IMR-90 (cell line): ENCODE measurements around the gene NEK6. TPM values are rescaled to one million over a fixed set of nuclear protein-coding genes. Genes with fewer than 3 reads are reported as not detected.

ENCODE experiments used
- ATAC-seq: fragments of 200-7000 bp; cut with Tn5 transposase; 2 replicates; pipeline ENCODE4 v1.9.1; 2020; ENCODE audit warnings: low read depth, mild to moderate bottlenecking, moderate library complexity
- BruUV-seq: library from RNA; stranded (reverse); fragments of 400-500 nt; replicated peaks from 2 replicates; lab custom pipeline; 2021; lab: Mats Ljungman, UMichigan
- CTCF ChIA-PET: fragments of 300-600 bp; formaldehyde crosslinking; extraction: SDS; loops from one replicate; lab custom pipeline; 2021; ENCODE audit warnings: antibody characterized with exemption; lab: Yijun Ruan, JAX
- POLR2A ChIA-PET: fragments of 300-600 bp; sonication (Branson Sonifier 250); formaldehyde crosslinking; loops from one replicate; lab custom pipeline; 2022; ENCODE audit warnings: antibody characterized with exemption; ENCODE audit not compliant: unreplicated experiment; lab: Charles Lee
- DNase-seq: peaks from one replicate; pipeline ENCODE4 v3.0.0; 2013
- H2AFZ ChIP-seq: replicated peaks from 2 replicates; pipeline ENCODE3; 2013; ENCODE audit warnings: low read length, mild to moderate bottlenecking; ENCODE audit not compliant: poor library complexity
- H2AK5ac ChIP-seq: 2 replicates; pipeline ENCODE4 v1.6.1; 2013; ENCODE audit warnings: low read depth, low read length, inconsistent platforms
- H2AK9ac ChIP-seq: replicated peaks from 2 replicates; pipeline ENCODE3; 2013; ENCODE audit warnings: mild to moderate bottlenecking, low read depth, low read length, moderate library complexity; ENCODE audit not compliant: poor library complexity
- H2BK120ac ChIP-seq: 2 replicates; pipeline ENCODE4 v1.6.1; 2013; ENCODE audit warnings: low read depth, low read length, inconsistent platforms
- H2BK15ac ChIP-seq: 3 replicates; pipeline ENCODE4 v1.6.1; 2013; ENCODE audit warnings: low read depth, low read length, inconsistent platforms
- H2BK20ac ChIP-seq: 2 replicates; pipeline ENCODE4 v1.6.1; 2013; ENCODE audit warnings: low read depth, mild to moderate bottlenecking, inconsistent platforms, low read length, moderate library complexity
- H2BK5ac ChIP-seq: 2 replicates; pipeline ENCODE4 v1.6.1; 2013; ENCODE audit warnings: mild to moderate bottlenecking, low read depth, low read length, inconsistent platforms; ENCODE audit not compliant: poor library complexity, severe bottlenecking
- H3K14ac ChIP-seq: replicated peaks from 2 replicates; pipeline ENCODE4 v1.6.1; 2013; ENCODE audit warnings: low read depth, low read length, inconsistent platforms
- H3K18ac ChIP-seq: 2 replicates; pipeline ENCODE4 v1.6.1; 2013; ENCODE audit warnings: low read depth, low read length, control low read depth
- H3K23ac ChIP-seq: 2 replicates; pipeline ENCODE4 v1.6.1; 2013; ENCODE audit warnings: low read depth, low read length, inconsistent platforms
- H3K27ac ChIP-seq: 2 replicates; pipeline ENCODE4 v1.5.1; 2013; ENCODE audit warnings: mild to moderate bottlenecking, control low read depth, low read length; ENCODE audit not compliant: insufficient read depth
- H3K27me3 ChIP-seq: 2 replicates; pipeline ENCODE4 v1.6.1; 2013; ENCODE audit warnings: low read length; ENCODE audit not compliant: control insufficient read depth, insufficient read depth
- H3K36me3 ChIP-seq: 2 replicates; pipeline ENCODE4 v1.6.1; 2013; ENCODE audit warnings: low read length, mixed read lengths; ENCODE audit not compliant: control insufficient read depth, insufficient read depth
- H3K4ac ChIP-seq: 2 replicates; pipeline ENCODE4 v1.6.1; 2013; ENCODE audit warnings: low read depth, low read length, inconsistent platforms
- H3K4me1 ChIP-seq: 2 replicates; pipeline ENCODE4 v1.6.1; 2013; ENCODE audit warnings: low read length, mixed read lengths; ENCODE audit not compliant: control insufficient read depth, insufficient read depth
- H3K4me2 ChIP-seq: 2 replicates; pipeline ENCODE4 v1.6.1; 2013; ENCODE audit warnings: low read depth, mild to moderate bottlenecking, control low read depth, low read length, moderate library complexity
- H3K4me3 ChIP-seq: 2 replicates; pipeline ENCODE4 v1.5.1; 2013; ENCODE audit warnings: low read depth, mild to moderate bottlenecking, control low read depth, low read length, moderate library complexity; ENCODE audit not compliant: insufficient read depth
- H3K56ac ChIP-seq: 2 replicates; pipeline ENCODE4 v1.6.1; 2013; ENCODE audit warnings: low read length, inconsistent platforms; ENCODE audit not compliant: insufficient read depth; ENCODE audit errors: extremely low read depth
- H3K79me1 ChIP-seq, 2 experiments: 2 replicates each; pipeline ENCODE4 v1.6.1; 2013; ENCODE audit warnings: low read length in 2 of 2, inconsistent platforms in 1 of 2, low read depth in 1 of 2
- H3K9ac ChIP-seq: 2 replicates; pipeline ENCODE4 v1.6.1; 2013; ENCODE audit warnings: low read depth, low read length, control low read depth
- H3K9me1 ChIP-seq: 2 replicates; pipeline ENCODE4 v1.6.1; 2013; ENCODE audit warnings: low read length, inconsistent platforms; ENCODE audit not compliant: insufficient read depth
- H3K9me3 ChIP-seq: 2 replicates; pipeline ENCODE4 v1.6.1; 2013; ENCODE audit warnings: low read length; ENCODE audit not compliant: control insufficient read depth, insufficient read depth
- H4K20me1 ChIP-seq: 2 replicates; pipeline ENCODE4 v1.6.1; 2013; ENCODE audit warnings: low read length, inconsistent platforms; ENCODE audit not compliant: insufficient read depth
- H4K5ac ChIP-seq: 2 replicates; pipeline ENCODE4 v1.6.1; 2013; ENCODE audit warnings: mild to moderate bottlenecking, low read depth, low read length, control low read depth
- H4K8ac ChIP-seq, 2 experiments: 2 replicates each; pipeline ENCODE4 v1.6.1; 2013; ENCODE audit warnings: low read depth in 2 of 2, low read length in 2 of 2, control low read depth in 1 of 2, inconsistent platforms in 1 of 2
- H4K91ac ChIP-seq: 2 replicates; pipeline ENCODE4 v1.6.1; 2013; ENCODE audit warnings: low read depth, low read length, inconsistent platforms; ENCODE audit not compliant: insufficient read depth
- BHLHE40 ChIP-seq: fragments of 150-350 bp; IDR thresholded peaks from 2 replicates; pipeline ENCODE4 v1.6.1; 2016; ENCODE audit warnings: mild to moderate bottlenecking, low read depth, low read length
- CEBPB ChIP-seq: IDR thresholded peaks from 2 replicates; pipeline ENCODE4 v1.6.1; 2012; ENCODE audit warnings: low read depth, low read length, improper control_type of control experiment
- CHD1 ChIP-seq: IDR thresholded peaks from 2 replicates; pipeline ENCODE4 v1.6.1; 2012; ENCODE audit warnings: low read depth, low read length, improper control_type of control experiment
- CTCF ChIP-seq: conservative IDR thresholded peaks from 2 replicates; pipeline ENCODE4 v1.5.1; 2012; ENCODE audit warnings: mild to moderate bottlenecking, low read depth, low read length, improper control_type of control experiment
- FOS ChIP-seq: fragments of 150-350 bp; IDR thresholded peaks from 2 replicates; pipeline ENCODE4 v1.6.1; 2016; ENCODE audit warnings: low read depth, low read length
- MAFK ChIP-seq: IDR thresholded peaks from 2 replicates; pipeline ENCODE4 v1.6.1; 2012; ENCODE audit warnings: low read depth, low read length, improper control_type of control experiment
- MAZ ChIP-seq: IDR thresholded peaks from 2 replicates; pipeline ENCODE4 v1.6.1; 2012; ENCODE audit warnings: low read depth, mild to moderate bottlenecking, low read length, improper control_type of control experiment, moderate library complexity, borderline replicate concordance
- MXI1 ChIP-seq: IDR thresholded peaks from 2 replicates; pipeline ENCODE4 v1.6.1; 2012; ENCODE audit warnings: low read depth, mild to moderate bottlenecking, low read length, moderate library complexity, borderline replicate concordance
- NFE2L2 ChIP-seq: fragments of 150-350 bp; IDR thresholded peaks from 2 replicates; pipeline ENCODE4 v1.6.1; 2016; ENCODE audit warnings: low read depth, mild to moderate bottlenecking, low read length
- POLR2A ChIP-seq: IDR thresholded peaks from 2 replicates; pipeline ENCODE4 v1.6.1; 2012; ENCODE audit warnings: mild to moderate bottlenecking, low read depth, low read length
- RAD21 ChIP-seq: IDR thresholded peaks from 2 replicates; pipeline ENCODE4 v1.6.1; 2012; ENCODE audit warnings: low read length, improper control_type of control experiment
- RCOR1 ChIP-seq: IDR thresholded peaks from 2 replicates; pipeline ENCODE4 v1.6.1; 2012; ENCODE audit warnings: mild to moderate bottlenecking, low read length, improper control_type of control experiment; ENCODE audit not compliant: insufficient replicate concordance
- RFX5 ChIP-seq: IDR thresholded peaks from 2 replicates; pipeline ENCODE4 v1.8.0; 2012; ENCODE audit warnings: low read depth, mild to moderate bottlenecking, low read length, moderate library complexity
- USF2 ChIP-seq: fragments of 150-350 bp; IDR thresholded peaks from 2 replicates; pipeline ENCODE4 v1.6.1; 2017; ENCODE audit warnings: mild to moderate bottlenecking, antibody characterized with exemption, low read length, low read depth
- WGBS, 2 experiments: methylation state at CpG; one replicate each; pipeline versions ENCODE4 v1.1.5 to v1.1.7; 2013; ENCODE audit warnings: missing lambda C conversion rate in 2 of 2; ENCODE audit not compliant: insufficient read length in 1 of 2; ENCODE audit errors: extremely low coverage in 2 of 2; 5-methylcytosine and 5-hydroxymethylcytosine counted together
- dilution Hi-C: fragments of 300-500 bp; cut with HindIII; formaldehyde crosslinking; loops from one replicate; pipeline ENCODE4 v1.14.3; 2018; ENCODE audit warnings: low sequenced_read_pairs; ENCODE audit not compliant: unreplicated experiment
- in situ Hi-C: fragments of 300-500 bp; cut with MboI; formaldehyde crosslinking; loops from 3 replicates; pipeline ENCODE4 v1.14.3; 2019; ENCODE audit warnings: low sequenced_read_pairs, inconsistent platforms, mixed read lengths
- intact Hi-C: fragments of 100-400 bp; cut with micrococcal nuclease; formaldehyde crosslinking; loops from 2 replicates; pipeline ENCODE4 v1.10.0; 2022
- polyA plus RNA-seq, 3 experiments: library from polyadenylated mRNA; depleted of rRNA; stranded (reverse); fragments of >200 nt; gene quantifications; 2 replicates each; pipeline ENCODE4 v1.2.3, GENCODE V29; 2012; ENCODE audit warnings: low replicate concordance in 1 of 3
- total RNA-seq: library from RNA; depleted of rRNA; stranded (reverse); fragments of >200 nt; gene quantifications from 2 replicates; pipeline ENCODE4 v1.2.3, GENCODE V29; 2012
- TF ChIP-seq, protein P1 (sequence below): fragments of 150-350 bp; IDR thresholded peaks from 2 replicates; pipeline ENCODE4 v1.6.1; 2016; ENCODE audit warnings: low read depth, mild to moderate bottlenecking, low read length, moderate library complexity, borderline replicate concordance

NEK6 gene
- total and polyA plus RNA-seq, 2 of the 4 experiments (the other 2 are of a cell fraction), result 79.9 to 112 TPM

- CTCF ChIA-PET, result no interaction called here
- in situ Hi-C loops, result no loop called here
- H3K9ac ChIP-seq, result no peak overlapping the region
Observed at GRCh38 chr9:124272979-124273378, 15.2 kb downstream of the NEK6 start.

More at GRCh38 chr9:124272979-124273378, 15.2 kb downstream of the NEK6 start:
- no peak for DNase-seq
- Histone ChIP-seq H3K79me1 (peaks cover 16 to 92% of the 10 kb centered on the region in 2 experiments), H2BK5ac (peak overlapping the region; percentile 4), H3K27ac (no peak overlapping the region), H4K91ac (no peak overlapping the region), H3K4ac (peak overlapping the region; percentile 52), H2AK9ac (no peak overlapping the region), H3K18ac (no peak overlapping the region), H3K4me2 (no peak overlapping the region), H3K9me3 (no peaks in the 10 kb centered on the region), H3K9me1 (peaks cover 67% of the 10 kb centered on the region), H3K27me3 (no peaks in the 10 kb centered on the region), H4K5ac (no peak overlapping the region), H2AFZ (peak overlapping the region; percentile 56), H4K8ac (peak overlapping the region in 1 of 2 experiments; percentile 39; a peak in 1 of 4 replicates), H3K14ac (no peak overlapping the region), H2BK120ac (no peak overlapping the region), H2BK20ac (no peak overlapping the region), H2AK5ac (peak overlapping the region; percentile 49; the same call in 1 of the 2 replicates), H4K20me1 (peaks cover 99% of the 10 kb centered on the region), H3K23ac (peak overlapping the region; percentile 20; the same call in 1 of the 2 replicates), H3K4me1 (peaks cover 59% of the 10 kb centered on the region), H3K4me3 (no peak overlapping the region), H3K56ac (no peak overlapping the region), H3K36me3 (peaks cover 45% of the 10 kb centered on the region), H2BK15ac (no peak overlapping the region)
- POLR2A ChIA-PET, result no interaction called here
- dilution Hi-C loops (no loop called here), intact Hi-C loops (no loop called here)
- no TSS peak for BruUV-seq
- TF ChIP-seq FOS (no peak), RFX5 (no peak), RAD21 (no peak), MAFK (no peak), RCOR1 (no peak), MXI1 (no peak), CTCF (no peak), CHD1 (no peak), USF2 (no peak), NFE2L2 (no peak), BHLHE40 (no peak), CEBPB (no peak), POLR2A (no peak), MAZ (no peak)
- TF ChIP-seq, protein P1, sequence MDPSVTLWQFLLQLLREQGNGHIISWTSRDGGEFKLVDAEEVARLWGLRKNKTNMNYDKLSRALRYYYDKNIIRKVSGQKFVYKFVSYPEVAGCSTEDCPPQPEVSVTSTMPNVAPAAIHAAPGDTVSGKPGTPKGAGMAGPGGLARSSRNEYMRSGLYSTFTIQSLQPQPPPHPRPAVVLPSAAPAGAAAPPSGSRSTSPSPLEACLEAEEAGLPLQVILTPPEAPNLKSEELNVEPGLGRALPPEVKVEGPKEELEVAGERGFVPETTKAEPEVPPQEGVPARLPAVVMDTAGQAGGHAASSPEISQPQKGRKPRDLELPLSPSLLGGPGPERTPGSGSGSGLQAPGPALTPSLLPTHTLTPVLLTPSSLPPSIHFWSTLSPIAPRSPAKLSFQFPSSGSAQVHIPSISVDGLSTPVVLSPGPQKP, result no peak
- WGBS, 2 experiments, result 86% methylated on average over 1 of the region's 9 CpGs; no CpG with 5 or more reads in 1 of the 2 experiments
- ATAC-seq, result no peak
